NCI-H446 treated with DMSO at 0.1 percent for 48 hours (cell line): ENCODE data around the gene CUX1.

ENCODE experiments used
- DNase-seq: peaks from one replicate; lab custom pipeline; 2025; lab: John Stamatoyannopoulos, UW

The CUX1 gene

DNA sequence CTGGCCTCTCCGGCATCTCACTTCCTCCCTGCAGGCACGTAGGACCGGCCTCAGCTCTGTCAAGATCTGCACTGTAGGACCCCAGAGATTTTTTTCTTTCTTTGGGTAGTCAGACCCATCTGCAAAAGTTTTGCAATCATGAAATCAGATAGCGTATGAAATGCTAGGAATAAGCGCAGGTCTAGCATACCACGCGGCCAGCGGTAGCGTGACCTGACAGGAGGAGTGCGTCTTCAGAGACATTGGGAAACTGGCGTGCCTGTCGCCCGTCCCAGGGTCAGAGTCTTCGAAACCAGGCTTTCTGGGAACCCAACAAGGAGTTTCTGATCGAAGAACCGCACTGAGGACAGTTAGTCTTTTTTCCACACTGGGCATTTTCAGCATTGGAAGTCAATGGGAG lies 368.4 kb downstream of the CUX1 start:
- DNase-seq, result no peak

DNA sequence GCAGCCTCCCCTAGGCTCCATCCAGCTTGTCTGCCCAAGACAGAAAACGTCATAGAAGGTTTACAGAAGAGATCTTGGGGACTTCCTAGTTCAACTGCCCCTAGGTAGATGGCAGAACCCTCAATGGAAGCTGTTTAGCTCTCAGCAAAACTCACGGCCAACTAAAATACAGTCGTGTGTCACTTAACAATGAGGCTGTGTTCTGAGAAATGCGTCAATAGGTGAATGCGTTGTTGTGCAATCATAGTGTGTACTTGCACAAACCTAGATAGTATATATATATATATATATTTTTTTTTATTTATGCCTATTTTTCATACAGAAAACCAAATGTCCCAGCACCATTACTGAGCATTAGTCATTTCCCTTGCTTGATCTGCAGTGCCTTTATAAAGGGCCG lies 368.9 kb downstream of the CUX1 start:
- DNase-seq, result no peak

DNA sequence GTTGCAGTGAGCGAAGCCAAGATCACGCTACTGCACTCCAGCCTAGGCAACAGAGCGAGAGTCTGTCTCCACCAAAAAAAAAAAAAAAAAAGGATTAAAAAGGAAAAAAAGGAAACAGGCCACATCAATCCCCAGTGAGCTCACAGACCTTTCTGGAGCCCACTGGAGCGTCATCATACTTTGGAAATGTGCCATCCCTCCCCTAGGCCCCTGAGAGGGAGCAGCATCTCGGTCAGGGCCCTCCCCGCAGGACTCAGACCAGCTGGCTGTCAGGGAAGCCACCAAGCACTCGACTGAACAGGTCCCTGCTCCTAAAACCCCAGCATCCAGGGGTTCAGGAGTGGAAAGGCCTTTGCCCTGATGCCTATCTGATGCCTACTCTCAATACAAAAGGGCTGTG lies 371.3 kb downstream of the CUX1 start:
- DNase-seq, result no peak

DNA sequence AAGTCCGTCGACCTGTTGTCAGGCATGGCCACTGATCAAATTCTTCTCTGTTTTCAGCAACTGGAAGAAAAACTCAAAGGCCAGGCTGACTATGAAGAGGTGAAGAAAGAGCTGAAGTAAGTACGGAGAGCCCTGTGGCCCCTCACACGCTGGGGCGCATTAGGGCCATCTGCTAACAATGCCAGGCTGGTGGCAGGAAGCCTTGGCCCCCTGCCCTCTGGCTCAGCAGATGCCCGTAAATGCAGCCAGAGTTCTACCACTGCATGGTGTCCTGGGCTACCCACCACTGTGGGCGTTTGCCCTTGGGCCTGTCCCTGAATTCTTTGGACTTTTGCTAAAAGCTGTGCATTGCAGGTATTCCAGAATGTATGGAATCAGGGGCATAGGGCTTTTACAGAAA lies 372.3 kb downstream of the CUX1 start:
- DNase-seq, result no peak

DNA sequence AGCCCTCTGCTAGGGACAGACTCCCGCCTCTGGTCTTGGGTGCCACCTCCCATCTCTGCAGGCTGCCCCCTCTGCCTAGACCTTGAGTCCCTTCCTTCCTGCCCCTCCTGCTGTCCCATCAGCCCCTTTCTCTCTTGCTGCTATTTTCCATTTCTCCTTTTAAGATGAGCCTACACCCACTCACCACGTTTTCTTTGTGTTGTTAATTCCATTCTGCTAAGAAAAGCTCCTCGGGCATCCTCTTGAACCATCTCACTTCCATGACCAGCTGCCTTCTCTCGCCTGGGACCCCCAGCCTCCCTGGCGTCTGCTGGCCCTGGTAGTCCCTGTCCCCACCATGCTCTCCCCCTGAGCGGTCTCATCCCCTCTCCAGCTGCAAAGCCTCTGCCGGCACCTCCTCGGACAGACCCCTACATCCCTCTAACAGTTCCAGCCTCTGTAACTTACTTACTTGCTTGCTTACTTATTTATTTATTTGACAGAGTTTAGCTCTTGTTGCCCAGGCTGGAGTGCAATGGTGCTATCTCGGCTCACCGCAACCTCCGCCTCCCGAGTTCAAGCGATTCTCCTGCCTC lies 373.4 kb downstream of the CUX1 start:
- no peak for DNase-seq

DNA sequence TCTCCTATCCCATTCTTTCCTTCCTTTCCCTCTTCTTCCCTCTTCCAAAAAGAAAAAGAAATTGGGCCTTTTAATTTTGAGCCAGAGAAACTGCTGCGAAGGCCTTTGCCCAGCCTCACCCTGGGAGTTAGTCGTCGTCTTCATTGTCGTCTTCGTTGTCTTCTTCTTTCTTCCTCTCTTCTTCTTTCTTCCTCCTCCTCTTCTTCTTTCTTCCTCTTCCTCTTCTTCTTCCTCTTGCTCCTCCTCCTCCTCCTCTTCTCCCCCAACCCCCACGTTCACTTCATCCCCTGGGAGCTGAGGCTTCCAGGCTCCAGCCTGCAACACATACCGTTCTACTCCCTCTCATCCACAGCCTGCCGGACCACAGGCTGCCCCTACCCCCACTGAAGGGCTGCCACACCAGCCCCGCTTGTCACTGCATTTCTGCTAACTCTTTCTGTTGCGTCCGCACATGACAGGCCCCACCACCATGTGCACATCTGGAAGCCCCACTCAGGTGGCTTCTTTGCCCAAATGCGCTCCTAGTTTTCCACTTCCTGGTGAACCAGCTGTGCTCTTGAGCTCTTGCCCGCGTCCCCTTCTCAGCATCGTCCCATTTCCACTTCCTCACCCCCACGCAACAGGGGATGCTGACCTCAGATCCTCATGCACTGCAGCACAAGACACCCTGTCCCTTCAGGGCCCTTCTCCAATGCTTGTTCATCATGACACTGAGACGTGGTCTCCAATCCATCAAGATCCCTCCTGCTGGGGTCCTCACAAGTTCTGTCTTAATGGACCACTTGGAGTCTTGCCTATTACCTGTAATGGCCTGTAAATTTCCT lies 374.3 kb downstream of the CUX1 start:
- DNase-seq, result no peak

DNA sequence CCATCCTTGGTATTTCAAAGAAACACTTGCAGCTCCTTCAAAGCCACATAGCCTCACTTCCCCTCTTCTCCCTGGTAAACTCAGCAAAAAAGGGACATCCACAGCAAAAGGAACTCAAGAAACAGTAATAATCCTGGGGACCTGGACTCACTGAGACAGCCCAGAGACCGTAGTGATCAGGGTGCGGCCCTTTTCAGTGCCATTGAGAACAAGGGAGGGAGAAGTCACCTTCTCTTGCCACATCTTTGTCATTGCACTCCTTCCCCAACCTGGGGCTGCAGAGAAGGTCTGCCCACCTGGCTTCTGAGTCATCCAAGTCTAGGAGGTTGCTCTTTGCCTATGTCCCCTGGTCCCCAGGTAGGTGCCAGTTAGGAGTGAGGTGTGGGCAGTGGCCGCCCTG lies 375.4 kb downstream of the CUX1 start:
- DNase-seq, result no peak

DNA sequence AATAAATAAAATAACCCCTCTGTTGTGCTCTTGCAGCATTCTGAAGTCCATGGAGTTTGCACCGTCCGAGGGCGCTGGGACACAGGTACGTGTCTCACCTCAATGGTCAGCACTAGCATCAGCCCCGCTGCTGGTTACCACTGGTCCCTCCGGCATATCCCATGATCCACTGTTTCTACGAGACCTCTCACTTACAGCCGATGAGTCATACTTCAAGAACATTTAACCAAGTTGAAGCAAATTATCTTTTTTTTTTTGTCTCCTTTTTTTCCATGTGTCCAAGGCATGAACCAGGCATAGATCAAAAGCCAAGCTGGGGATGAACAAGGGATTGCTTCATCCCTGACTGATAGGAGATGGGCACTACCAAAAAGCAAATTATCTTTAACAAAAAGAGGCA lies 376.4 kb downstream of the CUX1 start:
- DNase-seq, result no peak

DNA sequence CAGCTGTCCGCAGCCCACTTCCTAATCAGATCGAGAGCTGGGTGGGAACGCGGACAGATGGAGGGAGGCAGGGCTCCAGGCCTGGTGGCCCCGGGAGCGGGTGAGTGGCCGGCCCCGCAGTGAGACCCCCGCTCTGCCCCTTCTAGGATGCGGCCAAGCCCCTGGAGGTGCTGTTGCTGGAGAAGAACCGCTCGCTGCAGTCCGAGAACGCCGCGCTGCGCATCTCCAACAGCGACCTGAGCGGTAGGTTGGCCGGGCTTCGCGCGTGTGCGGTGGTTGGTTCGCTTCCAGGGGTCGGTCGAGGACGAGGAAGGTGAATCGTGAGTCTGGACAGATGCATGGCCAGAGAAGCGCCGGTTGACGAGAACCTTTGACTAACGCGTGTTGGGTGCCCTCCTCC lies 377.9 kb downstream of the CUX1 start:
- DNase-seq, result no peak

DNA sequence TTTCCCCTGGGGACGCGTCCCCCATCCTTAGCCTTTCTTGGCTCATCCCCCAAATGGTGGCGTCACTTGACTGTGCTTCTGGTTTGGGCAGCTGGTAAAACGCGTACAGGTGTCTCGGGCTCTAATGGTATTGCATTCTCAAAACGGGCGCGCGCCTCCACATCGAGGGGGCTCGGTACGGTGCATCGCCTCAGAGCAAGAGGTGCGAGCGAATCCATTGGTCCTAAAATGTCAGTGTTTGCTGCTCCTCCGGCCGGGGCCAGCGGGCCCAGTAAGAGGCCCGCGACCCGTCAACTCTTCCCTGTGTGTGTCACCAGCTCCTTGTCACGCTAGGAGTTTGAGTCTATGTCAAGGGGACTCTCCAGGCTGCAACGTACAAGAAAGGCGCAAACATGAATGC lies 378.6 kb downstream of the CUX1 start:
- DNase-seq, result no peak

DNA sequence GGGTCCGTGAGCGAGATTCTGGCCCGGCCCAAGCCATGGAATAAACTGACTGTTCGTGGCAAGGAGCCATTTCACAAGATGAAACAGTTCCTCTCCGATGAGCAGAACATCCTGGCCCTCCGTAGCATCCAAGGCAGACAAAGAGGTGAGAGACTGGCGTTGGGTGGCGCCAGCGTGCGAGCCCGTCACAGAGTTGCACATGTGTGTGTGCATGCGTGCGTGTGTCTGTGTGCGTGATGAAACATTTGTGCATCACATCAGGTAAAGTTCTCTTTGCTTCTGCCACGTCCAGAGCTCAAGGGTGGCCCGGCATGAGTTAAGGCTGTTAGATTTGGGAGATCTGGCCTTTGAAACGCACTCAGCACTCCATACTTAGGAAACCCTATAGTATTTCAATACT lies 379.7 kb downstream of the CUX1 start:
- DNase-seq, result no peak

DNA sequence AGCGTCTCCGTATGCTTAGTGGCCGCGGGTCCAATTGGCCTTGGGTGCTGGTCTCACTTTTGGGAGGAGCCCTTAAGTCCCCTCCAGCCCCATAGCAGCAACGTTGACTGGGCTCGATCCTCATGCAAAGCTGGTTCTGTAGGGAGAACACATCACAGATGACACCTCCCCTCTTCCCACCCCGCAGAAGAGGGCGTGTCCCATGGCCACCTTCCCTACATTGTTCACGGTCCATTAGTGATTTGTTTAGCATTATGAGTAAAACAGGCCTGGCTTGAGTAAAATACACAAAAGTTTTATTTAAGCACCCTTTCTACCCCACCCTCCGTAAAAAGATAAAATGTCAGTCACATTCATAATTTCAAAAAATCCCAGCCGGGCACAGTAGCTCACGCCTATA lies 380.2 kb downstream of the CUX1 start:
- DNase-seq, result no peak

DNA sequence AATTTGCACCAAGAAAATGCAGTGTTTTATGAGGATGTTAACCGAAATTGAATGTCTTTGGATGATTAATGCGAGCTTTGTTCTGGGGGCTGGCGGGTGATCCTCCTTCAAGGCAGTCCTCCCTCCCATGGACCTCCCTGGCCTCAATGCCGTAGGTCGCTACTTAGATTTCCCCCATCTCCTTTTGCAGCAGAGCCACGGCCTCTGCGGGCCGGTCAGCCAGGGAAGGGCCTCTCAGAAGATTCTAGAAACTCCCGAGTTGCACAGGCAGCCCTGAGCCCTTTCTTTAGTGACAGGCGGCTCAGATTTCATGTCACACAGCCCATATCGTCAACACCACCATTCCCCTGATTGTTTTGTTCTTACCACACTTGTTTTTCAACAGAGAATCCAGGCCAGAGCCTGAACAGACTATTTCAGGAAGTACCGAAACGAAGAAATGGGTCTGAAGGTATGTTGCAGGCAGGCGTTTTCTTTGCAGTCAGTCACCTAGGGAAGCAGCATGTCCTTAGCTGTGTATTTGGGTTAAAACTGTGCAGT lies 381.1 kb downstream of the CUX1 start:
- DNase-seq, result no peak

DNA sequence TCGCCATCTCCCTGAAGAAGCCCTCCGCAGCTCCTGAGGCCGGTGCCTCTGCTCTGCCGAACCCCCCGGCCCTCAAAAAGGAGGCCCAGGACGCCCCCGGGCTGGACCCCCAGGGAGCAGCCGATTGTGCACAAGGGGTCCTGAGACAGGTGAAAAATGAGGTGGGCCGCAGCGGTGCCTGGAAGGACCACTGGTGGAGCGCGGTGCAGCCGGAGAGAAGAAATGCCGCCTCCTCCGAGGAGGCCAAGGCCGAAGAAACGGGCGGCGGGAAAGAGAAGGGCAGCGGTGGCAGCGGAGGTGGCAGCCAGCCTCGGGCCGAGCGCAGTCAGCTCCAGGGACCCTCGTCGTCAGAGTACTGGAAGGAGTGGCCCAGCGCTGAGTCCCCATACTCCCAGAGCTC lies 384.1 kb downstream of the CUX1 start:
- no peak for DNase-seq

DNA sequence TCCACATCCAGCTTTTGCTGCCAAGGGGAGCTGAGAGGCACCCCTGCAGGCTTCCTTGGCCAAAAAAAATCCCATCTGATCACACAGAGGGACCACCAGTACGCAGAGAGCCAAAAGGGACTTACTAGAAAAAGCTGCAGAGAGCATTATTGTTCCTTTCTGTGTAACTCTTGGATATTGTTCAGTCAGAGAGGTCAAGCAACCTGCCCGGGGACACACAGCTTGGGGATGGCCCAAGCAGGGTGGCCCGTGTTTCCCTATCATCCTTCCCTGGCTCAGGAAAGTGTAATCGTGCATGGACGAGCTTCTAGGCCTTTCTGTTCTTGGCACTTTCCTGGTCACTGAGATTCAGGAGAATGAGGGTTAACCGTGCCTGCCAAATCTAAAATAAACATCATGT lies 385.1 kb downstream of the CUX1 start:
- no peak for DNase-seq

DNA sequence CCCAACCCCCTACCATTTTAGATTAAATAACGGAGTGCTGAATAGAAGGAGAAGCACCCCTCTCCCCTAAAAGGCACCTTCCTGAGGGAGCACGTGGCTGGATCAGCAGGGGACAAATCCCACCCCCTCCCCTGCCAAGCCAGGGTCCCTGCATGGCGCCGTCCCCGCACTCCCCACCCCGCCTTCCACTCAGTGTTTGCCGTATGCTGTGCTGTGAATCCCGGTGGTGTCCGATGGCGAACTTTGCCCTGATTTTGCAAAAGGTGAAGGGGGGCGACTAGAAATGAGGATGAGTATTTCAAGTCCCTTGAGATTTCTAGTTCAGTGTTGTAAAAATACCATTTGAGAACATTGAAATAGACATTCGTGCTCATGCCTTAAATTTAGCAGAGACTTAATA lies 385.8 kb downstream of the CUX1 start:
- DNase-seq, result no peak

DNA sequence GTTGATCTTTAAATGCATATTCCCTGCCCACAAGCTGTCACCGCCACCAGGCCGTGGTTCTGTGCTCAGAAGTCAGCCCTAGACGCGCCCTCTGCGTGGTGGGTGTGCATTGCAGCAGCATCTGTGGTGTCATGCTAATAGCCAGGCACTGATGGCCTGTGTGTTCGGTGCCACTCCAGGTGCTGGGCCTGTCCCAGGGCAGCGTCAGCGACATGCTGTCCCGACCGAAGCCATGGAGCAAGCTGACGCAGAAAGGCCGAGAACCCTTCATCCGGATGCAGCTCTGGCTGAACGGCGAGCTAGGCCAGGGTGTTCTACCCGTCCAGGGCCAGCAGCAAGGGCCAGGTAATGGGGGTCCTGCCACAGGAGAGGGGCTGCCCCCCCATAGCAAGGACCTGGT lies 386.8 kb downstream of the CUX1 start:
- DNase-seq, result no peak

DNA sequence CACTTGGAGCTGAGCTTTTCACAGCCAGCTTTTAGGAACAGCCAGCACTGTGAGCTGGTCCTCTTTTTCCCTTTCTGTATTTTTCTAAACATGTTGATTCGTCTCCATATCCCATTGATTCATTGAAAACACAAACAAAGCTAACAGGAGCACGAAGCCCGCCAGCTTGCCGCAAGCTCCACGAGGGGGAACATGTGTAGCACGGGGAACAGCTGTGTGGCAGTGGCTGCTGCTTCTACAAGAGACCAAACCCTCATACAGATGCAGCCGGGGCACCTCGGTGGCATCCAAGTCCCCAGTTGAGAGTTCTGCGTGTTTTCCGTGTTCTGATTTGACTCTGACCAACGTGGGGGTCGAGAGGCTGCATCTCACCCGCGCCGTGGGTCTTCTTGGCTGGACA lies 388.5 kb downstream of the CUX1 start:
- DNase-seq, result no peak

DNA sequence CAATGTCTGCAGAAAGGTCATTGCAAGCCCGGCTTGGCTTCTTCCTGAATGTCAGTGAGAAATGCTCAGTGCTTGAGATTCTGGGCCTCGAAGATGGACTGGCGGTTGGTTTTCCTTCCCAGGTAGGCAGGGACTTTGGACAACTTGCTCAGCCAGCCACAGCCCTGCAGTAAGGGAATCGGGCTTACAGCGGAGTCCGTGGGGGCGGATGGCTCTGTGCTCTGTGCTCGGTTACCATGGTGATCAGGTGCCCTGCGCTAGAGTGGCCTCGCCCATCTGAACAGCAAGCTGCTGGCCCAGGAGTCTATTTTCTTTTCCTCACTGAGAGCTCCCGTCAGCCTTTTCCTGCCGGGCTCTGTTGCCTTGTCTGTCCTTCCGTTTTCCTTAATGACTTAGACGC lies 391.4 kb downstream of the CUX1 start:
- DNase-seq, result no peak

DNA sequence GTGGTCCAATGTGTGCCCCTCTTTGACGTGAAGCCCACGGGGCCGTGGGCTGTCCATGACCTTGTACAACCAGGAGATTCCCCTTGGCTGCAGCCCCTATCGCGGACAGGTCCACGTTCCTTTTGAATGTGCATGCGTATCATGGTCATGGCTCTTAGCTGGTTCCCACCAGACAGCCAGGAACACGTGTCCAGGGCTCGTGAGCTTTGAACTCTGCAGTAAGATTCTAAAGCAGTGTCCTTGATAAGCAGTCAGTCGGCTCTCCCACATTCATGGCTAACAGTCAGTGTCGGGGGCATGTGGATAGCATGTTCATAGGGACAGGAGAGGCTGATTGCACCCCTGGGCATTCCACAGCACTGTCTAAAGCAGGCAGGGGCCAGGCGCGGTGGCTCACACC lies 393.4 kb downstream of the CUX1 start:
- no peak for DNase-seq

DNA sequence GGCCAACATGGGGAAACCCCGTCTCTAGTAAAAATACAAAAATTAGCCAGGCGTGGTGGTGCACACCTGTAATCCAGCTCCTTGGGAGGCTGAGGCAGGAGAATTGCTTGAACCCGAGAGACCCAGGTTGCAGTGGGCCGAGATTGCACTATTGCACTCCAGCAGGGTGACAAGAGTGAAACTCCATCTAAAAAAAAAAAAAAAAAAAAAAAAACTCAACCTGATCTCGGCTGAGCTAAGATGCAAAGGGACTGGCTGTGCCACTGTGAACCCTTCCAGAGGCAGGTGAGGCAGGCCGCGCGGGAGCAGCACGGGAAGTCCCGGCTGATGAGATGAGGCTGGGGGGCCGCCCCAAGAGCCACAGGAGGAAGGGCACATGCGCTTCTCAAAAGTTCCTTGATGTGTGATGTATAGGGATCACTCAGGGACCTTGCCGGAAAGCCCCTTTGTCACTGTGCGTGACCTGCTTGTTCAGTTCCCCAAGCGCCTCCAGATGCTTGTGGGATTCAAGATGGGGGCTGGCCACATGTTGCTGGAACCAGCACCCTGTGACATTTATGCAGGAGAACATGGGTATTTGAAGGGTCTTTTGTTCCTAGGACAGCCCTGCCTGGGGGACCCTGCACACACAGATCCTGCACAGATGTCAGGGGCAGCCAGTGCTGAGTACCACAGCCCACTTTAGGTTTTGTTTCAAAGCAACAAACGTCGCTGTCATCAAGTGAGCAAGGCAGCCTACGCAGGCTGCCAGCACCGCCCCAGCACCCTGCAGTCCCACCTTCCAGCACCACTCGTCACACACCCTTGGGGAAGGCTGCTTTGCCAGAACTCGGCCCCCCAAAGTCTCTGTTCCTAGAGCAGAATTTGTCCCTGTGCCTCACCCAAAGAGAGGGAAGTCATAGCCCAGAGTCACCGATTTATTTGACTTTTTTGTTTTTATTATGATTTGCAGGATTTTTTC lies 394.4 kb downstream of the CUX1 start:
- no peak for DNase-seq

DNA sequence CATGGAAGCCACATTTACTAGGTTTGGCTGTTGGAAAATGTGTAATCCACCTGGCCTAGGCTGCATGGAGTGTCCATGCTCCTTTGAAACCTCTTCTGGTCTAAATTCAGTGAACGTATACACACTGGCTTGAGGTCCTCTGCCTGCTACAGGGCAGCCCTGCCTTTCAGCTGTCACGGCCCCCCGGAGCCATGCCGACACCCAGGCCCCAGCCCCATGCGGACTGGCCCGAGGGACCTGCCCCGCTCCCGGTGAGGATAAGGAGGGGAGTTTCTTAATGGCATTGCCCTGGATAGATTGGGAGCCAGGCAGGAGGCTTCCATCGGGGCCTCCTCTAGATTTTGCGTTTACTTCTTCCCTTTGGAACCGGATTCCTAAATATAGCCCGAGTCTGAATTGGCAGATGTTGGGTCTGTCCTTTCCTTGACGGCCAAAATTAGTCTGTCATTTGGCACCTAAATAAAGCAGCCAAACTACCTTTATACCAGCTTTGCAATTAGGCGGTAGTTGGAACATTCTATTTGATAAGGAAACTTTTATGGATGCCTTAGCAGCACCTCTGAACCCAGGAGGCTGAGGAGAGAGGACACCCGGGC lies 397.1 kb downstream of the CUX1 start:
- DNase-seq, result no peak
